ENCODE results near the gene CNOT9.

GRCh38 chr2:218558986-218559385, 9.7 kb upstream of the CNOT9 start:
- no peak for TF ChIP-seq POLR2A (IDR thresholded peaks at IDR 0.05)
- TF ChIP-seq EP300 (IDR thresholded peaks at IDR 0.05), result no peak
